ENCODE results near the gene PCSK7.

- TF ChIP-seq, protein P1, sequence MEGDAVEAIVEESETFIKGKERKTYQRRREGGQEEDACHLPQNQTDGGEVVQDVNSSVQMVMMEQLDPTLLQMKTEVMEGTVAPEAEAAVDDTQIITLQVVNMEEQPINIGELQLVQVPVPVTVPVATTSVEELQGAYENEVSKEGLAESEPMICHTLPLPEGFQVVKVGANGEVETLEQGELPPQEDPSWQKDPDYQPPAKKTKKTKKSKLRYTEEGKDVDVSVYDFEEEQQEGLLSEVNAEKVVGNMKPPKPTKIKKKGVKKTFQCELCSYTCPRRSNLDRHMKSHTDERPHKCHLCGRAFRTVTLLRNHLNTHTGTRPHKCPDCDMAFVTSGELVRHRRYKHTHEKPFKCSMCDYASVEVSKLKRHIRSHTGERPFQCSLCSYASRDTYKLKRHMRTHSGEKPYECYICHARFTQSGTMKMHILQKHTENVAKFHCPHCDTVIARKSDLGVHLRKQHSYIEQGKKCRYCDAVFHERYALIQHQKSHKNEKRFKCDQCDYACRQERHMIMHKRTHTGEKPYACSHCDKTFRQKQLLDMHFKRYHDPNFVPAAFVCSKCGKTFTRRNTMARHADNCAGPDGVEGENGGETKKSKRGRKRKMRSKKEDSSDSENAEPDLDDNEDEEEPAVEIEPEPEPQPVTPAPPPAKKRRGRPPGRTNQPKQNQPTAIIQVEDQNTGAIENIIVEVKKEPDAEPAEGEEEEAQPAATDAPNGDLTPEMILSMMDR (IDR thresholded peaks at IDR 0.05), result no peak
- no peak for TF ChIP-seq EP300 (IDR thresholded peaks at IDR 0.05)
Measured at GRCh38 chr11:117231842-117232091, at the start of gene PCSK7.
